Activated CD4-positive, alpha-beta memory T cell treated with anti-CD3 and anti-CD28 coated beads for 36 hours (primary cell): ENCODE data around the gene TAF3. TPM values are rescaled to one million over a fixed set of nuclear protein-coding genes. Genes with fewer than 3 reads are reported as not detected.

Source experiments
- CTCF ChIA-PET: fragments of 350-600 bp; sonication (Branson Sonifier 250); formaldehyde crosslinking; loops from one replicate; lab custom pipeline; 2021; ENCODE audit warnings: antibody characterized with exemption, inconsistent platforms; lab: Charles Lee
- POLR2A ChIA-PET: fragments of 350-600 bp; sonication (Branson Sonifier 250); formaldehyde crosslinking; loops from one replicate; lab custom pipeline; 2021; ENCODE audit warnings: antibody characterized with exemption; lab: Charles Lee
- DNase-seq: peaks from one replicate; pipeline ENCODE4 v3.0.0-alpha.2; 2020
- H3K27ac Mint-ChIP-seq: one replicate; pipeline ENCODE4 v1.8.0; 2021; ENCODE audit warnings: mixed read lengths
- H3K27me3 Mint-ChIP-seq: one replicate; pipeline ENCODE4 v1.8.0; 2021; ENCODE audit warnings: mixed read lengths
- H3K36me3 Mint-ChIP-seq: one replicate; pipeline ENCODE4 v1.8.0; 2021; ENCODE audit warnings: mixed read lengths
- H3K4me1 Mint-ChIP-seq: one replicate; pipeline ENCODE4 v1.8.0; 2021; ENCODE audit warnings: low read depth, mixed read lengths
- H3K4me3 Mint-ChIP-seq: one replicate; pipeline ENCODE4 v1.8.0; 2021; ENCODE audit warnings: mild to moderate bottlenecking, mixed read lengths
- H3K9me3 Mint-ChIP-seq: one replicate; pipeline ENCODE4 v1.8.0; 2021; ENCODE audit warnings: mixed read lengths
- intact Hi-C: fragments of 100-400 bp; cut with micrococcal nuclease; formaldehyde crosslinking; loops from one replicate; pipeline ENCODE4 v1.15.1; 2023
- total RNA-seq, 2 experiments: library from RNA; stranded (reverse); gene quantifications; one replicate each; pipeline ENCODE4 v1.2.3, GENCODE V29; 2021

Gene TAF3
- total RNA-seq, 2 experiments from 2014 or later, result 12.2 to 12.3 TPM

- POLR2A ChIA-PET, result interaction anchor here (0.7 to 1.0 kb wide), 2 partner anchors 83 to 669 kb away, joined by 4 read pairs; no protein-coding TSS in a partner anchor
These were observed 235.3 kb downstream of the TAF3 start for GRCh38 chr10:8053446-8054243.

DNA sequence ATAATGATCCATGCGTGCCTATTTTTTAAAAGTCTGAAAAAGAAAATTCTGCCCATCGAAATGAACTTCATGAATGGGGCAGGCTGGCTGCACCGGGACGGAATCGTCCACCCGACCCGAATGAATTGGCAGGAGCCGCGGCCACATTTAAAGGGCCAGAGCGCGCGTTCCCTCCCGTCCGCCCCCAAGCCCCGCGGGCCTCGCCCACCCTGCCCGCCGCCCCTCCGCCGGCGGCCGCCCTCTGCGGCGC is 235.9 kb downstream of the TAF3 start:
- Mint-ChIP-seq H3K4me3 (peak overlapping the region; percentile 99), H3K36me3 (peaks cover 47% of the 10 kb centered on the region), H3K27me3 (peaks cover 18% of the 10 kb centered on the region), H3K4me1 (peaks cover 31% of the 10 kb centered on the region), H3K9me3 (no peaks in the 10 kb centered on the region), H3K27ac (peak overlapping the region; percentile 99)
- DNase-seq, result no peak
- intact Hi-C loops, result loop anchor here (2.0 to 10.0 kb wide), 7 partner anchors 237 to 1248 kb away; partner anchors contain the start of gene TAF3
- ChIA-PET CTCF (interaction anchor here (0.9 to 1.9 kb wide), 3 partner anchors 7 to 282 kb away, joined by 3 to 5 read pairs (median 4); no protein-coding TSS in a partner anchor), POLR2A (interaction anchor here (1.0 kb wide), 1 partner anchor 83 kb away, joined by 4 read pairs; no protein-coding TSS in a partner anchor)

More at GRCh38 chr10:8053446-8054243, 235.3 kb downstream of the TAF3 start:
- H3K4me1 Mint-ChIP-seq, result peaks cover 29% of the 10 kb centered on the region
- peak overlapping the region; percentile 99 for H3K4me3 Mint-ChIP-seq
- CTCF ChIA-PET, result interaction anchor here (0.9 to 1.9 kb wide), 5 partner anchors 8 to 349 kb away, joined by 3 to 7 read pairs (median 4); no protein-coding TSS in a partner anchor
- DNase-seq, result peak; percentile 96
- no peaks in the 10 kb centered on the region for H3K9me3 Mint-ChIP-seq
- H3K36me3 Mint-ChIP-seq, result peaks cover 42% of the 10 kb centered on the region
- intact Hi-C loops, result loop anchor here (1.0 to 10.0 kb wide), 10 partner anchors 189 to 1249 kb away; partner anchors contain the start of gene TAF3
- peaks cover 21% of the 10 kb centered on the region for H3K27me3 Mint-ChIP-seq
- peak overlapping the region; percentile 99 for H3K27ac Mint-ChIP-seq

DNA sequence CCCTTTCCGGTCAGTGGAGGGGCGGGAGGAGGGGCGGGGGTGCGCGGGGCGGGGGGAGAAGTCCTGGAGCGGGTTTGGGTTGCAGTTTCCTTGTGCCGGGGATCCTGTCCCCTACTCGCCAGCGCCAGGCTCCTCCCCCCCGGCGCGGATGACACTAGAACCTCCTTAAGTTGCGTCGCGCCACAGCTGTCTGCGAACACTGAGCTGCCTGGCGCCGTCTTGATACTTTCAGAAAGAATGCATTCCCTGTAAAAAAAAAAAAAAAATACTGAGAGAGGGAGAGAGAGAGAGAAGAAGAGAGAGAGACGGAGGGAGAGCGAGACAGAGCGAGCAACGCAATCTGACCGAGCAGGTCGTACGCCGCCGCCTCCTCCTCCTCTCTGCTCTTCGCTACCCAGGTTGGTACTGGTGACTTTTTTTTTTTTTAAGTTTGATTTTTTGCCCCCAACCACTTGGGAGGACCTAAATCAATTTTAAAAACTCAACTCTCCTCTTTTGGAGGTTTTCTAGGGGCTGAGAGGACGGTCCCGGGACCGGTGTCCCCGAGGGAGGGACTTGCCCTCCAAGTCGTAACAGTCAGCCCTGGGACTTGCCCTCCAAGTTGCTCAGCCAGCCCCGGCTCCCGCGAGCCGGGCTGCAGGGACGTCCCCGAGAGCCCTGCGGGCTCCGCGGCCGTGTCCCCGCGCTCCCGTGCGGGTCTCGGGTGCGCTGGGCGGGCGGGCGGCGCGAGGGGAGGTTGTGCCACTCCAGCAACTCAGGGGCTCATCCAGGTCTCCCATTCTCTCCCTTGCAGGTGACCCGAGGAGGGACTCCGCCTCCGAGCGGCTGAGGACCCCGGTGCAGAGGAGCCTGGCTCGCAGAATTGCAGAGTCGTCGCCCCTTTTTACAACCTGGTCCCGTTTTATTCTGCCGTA is 236.4 kb downstream of the TAF3 start, which contains the start of gene GATA3:
TSS of gene GATA3 (plus strand) at position 195 of the 914 bp plus-strand sequence. CDS start 968 bp downstream, outside the sequence.
- CTCF ChIA-PET, result no interaction called here

DNA sequence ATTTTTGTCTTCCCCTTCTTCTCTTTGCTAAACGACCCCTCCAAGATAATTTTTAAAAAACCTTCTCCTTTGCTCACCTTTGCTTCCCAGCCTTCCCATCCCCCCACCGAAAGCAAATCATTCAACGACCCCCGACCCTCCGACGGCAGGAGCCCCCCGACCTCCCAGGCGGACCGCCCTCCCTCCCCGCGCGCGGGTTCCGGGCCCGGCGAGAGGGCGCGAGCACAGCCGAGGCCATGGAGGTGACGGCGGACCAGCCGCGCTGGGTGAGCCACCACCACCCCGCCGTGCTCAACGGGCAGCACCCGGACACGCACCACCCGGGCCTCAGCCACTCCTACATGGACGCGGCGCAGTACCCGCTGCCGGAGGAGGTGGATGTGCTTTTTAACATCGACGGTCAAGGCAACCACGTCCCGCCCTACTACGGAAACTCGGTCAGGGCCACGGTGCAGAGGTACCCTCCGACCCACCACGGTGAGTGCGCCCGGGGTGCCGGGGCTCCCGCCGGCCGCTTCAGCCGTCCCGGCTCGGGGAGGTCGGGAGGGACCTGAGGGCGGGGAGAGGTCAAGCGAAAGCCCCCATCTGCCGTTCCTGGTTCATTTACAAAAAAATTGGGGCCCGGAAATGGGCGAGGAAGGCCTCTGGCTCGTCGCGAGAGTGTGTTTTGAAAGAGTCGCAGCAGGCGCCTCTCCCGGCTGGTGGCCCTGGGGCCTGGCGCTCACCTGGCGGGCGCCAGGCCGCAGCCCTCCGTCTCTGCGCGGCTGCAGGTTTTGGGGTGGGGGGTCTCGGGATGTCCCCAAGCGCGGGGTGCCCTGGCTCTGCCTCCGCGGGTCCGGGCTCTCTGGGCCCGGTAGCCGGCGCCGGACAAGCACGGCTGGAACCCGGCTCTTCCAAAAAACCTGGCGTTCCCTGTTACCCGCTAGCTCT is 237.4 kb downstream of the TAF3 start:
- peak; percentile 50 for DNase-seq
- Mint-ChIP-seq H3K27ac (peak overlapping the region; percentile 99), H3K4me3 (peak overlapping the region; percentile 98), H3K27me3 (peaks cover 16% of the 10 kb centered on the region), H3K36me3 (peaks cover 62% of the 10 kb centered on the region), H3K4me1 (peaks cover 46% of the 10 kb centered on the region), H3K9me3 (no peaks in the 10 kb centered on the region)
- intact Hi-C loops, result loop anchor here (2.0 to 10.0 kb wide), 3 partner anchors 183 to 839 kb away; no protein-coding TSS in a partner anchor
- CTCF ChIA-PET, result no interaction called here
- POLR2A ChIA-PET, result interaction anchor here (0.9 to 1.2 kb wide), 2 partner anchors 275 to 277 kb away, joined by 3 read pairs; no protein-coding TSS in a partner anchor

More for the DNA sequence above, 236.4 kb downstream of the TAF3 start, which contains the start of gene GATA3:
- peaks cover 18% of the 10 kb centered on the region for H3K27me3 Mint-ChIP-seq
- peaks cover 37% of the 10 kb centered on the region for H3K4me1 Mint-ChIP-seq
- peaks cover 53% of the 10 kb centered on the region for H3K36me3 Mint-ChIP-seq
- POLR2A ChIA-PET, result interaction anchor here (1.0 kb wide), 1 partner anchor 82 kb away, joined by 4 read pairs; no protein-coding TSS in a partner anchor
- intact Hi-C loops, result loop anchor here (2.0 to 10.0 kb wide), 8 partner anchors 182 to 1248 kb away; partner anchors contain the start of gene TAF3
- DNase-seq, result peak; percentile 90
- H3K4me3 Mint-ChIP-seq, result peak within 1 kb of the TSS; percentile 99
- H3K27ac Mint-ChIP-seq, result peak within 1 kb of the TSS; percentile 99
- H3K9me3 Mint-ChIP-seq, result no peaks in the 10 kb centered on the region

DNA sequence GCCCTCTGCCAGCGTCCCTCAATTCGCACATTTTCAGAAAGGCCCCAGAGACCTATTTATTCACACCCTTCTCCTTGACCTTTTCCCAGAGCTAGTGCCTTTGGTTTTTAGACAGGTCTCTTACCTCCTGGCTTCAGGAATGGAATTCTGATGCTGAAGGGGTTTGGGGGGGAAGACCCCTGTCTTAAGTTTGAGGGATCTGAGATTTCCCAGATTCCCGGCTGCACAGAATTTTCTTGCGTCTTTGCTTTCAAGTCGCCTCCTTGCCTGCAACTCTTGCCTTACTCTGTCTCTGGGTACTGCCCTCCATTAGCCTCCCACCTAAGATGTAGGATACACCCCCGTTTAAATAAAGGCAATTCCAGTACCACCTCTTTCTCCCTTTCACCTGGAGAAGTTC is 238.1 kb downstream of the TAF3 start:
- CTCF ChIA-PET, result interaction anchor here (1.0 kb wide), 1 partner anchor 200 kb away, joined by 3 read pairs; no protein-coding TSS in a partner anchor
- no peak for DNase-seq
- Mint-ChIP-seq H3K9me3 (no peaks in the 10 kb centered on the region), H3K27ac (peak overlapping the region; percentile 99), H3K4me1 (peaks cover 53% of the 10 kb centered on the region), H3K36me3 (peaks cover 69% of the 10 kb centered on the region), H3K4me3 (peak overlapping the region; percentile 98), H3K27me3 (peaks cover 16% of the 10 kb centered on the region)
- intact Hi-C loops, result loop anchor here (5.0 to 10.0 kb wide), 2 partner anchors 184 to 838 kb away; no protein-coding TSS in a partner anchor
- POLR2A ChIA-PET, result interaction anchor here (0.6 to 1.2 kb wide), 4 partner anchors 275 to 346 kb away, joined by 3 to 4 read pairs (median 3); no protein-coding TSS in a partner anchor

GRCh38 chr10:8056871-8057331 is 238.6 kb downstream of the TAF3 start:
- DNase-seq, result peak; percentile 78
- Mint-ChIP-seq H3K4me1 (peaks cover 57% of the 10 kb centered on the region), H3K27ac (peak overlapping the region; percentile 99), H3K9me3 (no peaks in the 10 kb centered on the region), H3K4me3 (peak overlapping the region; percentile 98), H3K27me3 (peaks cover 13% of the 10 kb centered on the region), H3K36me3 (peaks cover 73% of the 10 kb centered on the region)
- ChIA-PET POLR2A (interaction anchor here (0.6 to 1.2 kb wide), 4 partner anchors 274 to 345 kb away, joined by 3 to 4 read pairs (median 3); no protein-coding TSS in a partner anchor), CTCF (interaction anchor here (1.0 kb wide), 1 partner anchor 199 kb away, joined by 3 read pairs; no protein-coding TSS in a partner anchor)
- intact Hi-C loops, result loop anchor here (1.0 to 10.0 kb wide), 3 partner anchors 9 to 838 kb away; no protein-coding TSS in a partner anchor

DNA sequence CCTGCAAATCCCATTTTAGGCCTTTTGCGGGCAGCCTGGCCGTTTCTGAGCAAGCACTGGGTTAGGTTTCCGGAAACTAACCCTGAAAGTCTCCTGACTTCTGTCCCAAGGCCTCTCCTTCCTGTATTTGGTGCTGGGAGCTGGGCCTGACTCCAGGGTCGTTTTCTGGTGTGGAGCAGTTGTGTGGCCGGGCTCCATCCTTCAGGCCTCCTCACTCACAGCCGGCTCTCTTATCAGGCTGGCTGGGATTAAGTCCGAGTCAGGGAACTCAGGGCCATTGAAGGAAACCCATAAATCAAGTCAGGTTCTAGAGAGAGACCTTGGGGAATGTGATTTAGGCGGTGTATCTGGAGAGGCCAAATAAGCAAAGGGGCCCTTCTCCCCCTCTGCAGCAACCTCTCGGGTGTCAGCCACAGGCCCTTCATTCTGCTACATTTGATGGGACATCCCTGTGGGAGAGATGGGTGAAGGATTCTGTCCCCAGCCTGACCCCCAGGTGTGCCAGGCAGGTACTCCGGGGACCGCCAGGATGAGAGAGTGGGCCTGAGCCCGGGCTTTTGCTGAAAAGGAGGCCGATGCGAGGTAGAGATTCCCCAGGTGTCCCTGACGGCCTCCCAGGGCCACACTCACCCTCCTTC is 239.4 kb downstream of the TAF3 start:
- peaks cover 58% of the 10 kb centered on the region for H3K4me1 Mint-ChIP-seq
- ChIA-PET POLR2A (interaction anchor here (0.9 to 4.3 kb wide), 2 partner anchors 8 to 76 kb away, joined by 3 to 21 read pairs; no protein-coding TSS in a partner anchor), CTCF (no interaction called here)
- no peaks in the 10 kb centered on the region for H3K9me3 Mint-ChIP-seq
- H3K27me3 Mint-ChIP-seq, result peaks cover 5% of the 10 kb centered on the region
- H3K4me3 Mint-ChIP-seq, result peak overlapping the region; percentile 98
- H3K27ac Mint-ChIP-seq, result peak overlapping the region; percentile 99
- intact Hi-C loops, result loop anchor here (1.0 to 10.0 kb wide), 3 partner anchors 9 to 837 kb away; no protein-coding TSS in a partner anchor
- DNase-seq, result peak; percentile 25
- peaks cover 78% of the 10 kb centered on the region for H3K36me3 Mint-ChIP-seq

- H3K27ac Mint-ChIP-seq, result peak overlapping the region; percentile 99
- no peak for DNase-seq
- intact Hi-C loops, result loop anchor here (5.0 to 10.0 kb wide), 2 partner anchors 186 to 836 kb away; no protein-coding TSS in a partner anchor
- peaks cover 82% of the 10 kb centered on the region for H3K36me3 Mint-ChIP-seq
- H3K27me3 Mint-ChIP-seq, result no peaks in the 10 kb centered on the region
- ChIA-PET POLR2A (interaction anchor here (0.9 to 5.6 kb wide), 5 partner anchors 9 to 359 kb away, joined by 3 to 21 read pairs (median 20); no protein-coding TSS in a partner anchor), CTCF (interaction anchor here (0.9 to 2.9 kb wide), 3 partner anchors 16 to 274 kb away, joined by 3 to 10 read pairs (median 5); no protein-coding TSS in a partner anchor)
- H3K4me1 Mint-ChIP-seq, result peaks cover 60% of the 10 kb centered on the region
- peak overlapping the region; percentile 98 for H3K4me3 Mint-ChIP-seq
- no peaks in the 10 kb centered on the region for H3K9me3 Mint-ChIP-seq
These were observed 240.2 kb downstream of the TAF3 start for GRCh38 chr10:8058274-8059111.
